ENCODE results near the gene MAGI3. TPM values are rescaled to one million over a fixed set of nuclear protein-coding genes. Genes with fewer than 3 reads are reported as not detected.

Gene MAGI3
- total and polyA plus RNA-seq, 2 of the 13 experiments (the other 11 are each of a cell fraction or from before 2014, with no cell fraction given), result 4.0 to 11.8 TPM

- H4K20me1 ChIP-seq (ENCODE audit: insufficient read depth, low read length), result no peaks in the 10 kb centered on the region
- H3K4me1 ChIP-seq (ENCODE audit: insufficient read depth, low read length), result no peaks in the 10 kb centered on the region
- TF ChIP-seq ATAD3A (CRISPR knock-in tag; IDR thresholded peaks at IDR 0.05), result no peak
- TF ChIP-seq ZNF605 (CRISPR knock-in tag; IDR thresholded peaks at IDR 0.05), result no peak
- TF ChIP-seq NFYC (CRISPR knock-in tag; IDR thresholded peaks at IDR 0.05), result no peak
- no peak for TF ChIP-seq ARID4A (CRISPR knock-in tag; IDR thresholded peaks at IDR 0.05; ENCODE audit: borderline replicate concordance)
- TF ChIP-seq SMARCC2 (IDR thresholded peaks at IDR 0.05), result no peak
- TF ChIP-seq MTA3 (CRISPR knock-in tag; IDR thresholded peaks at IDR 0.05), result no peak
- TF ChIP-seq CBX1 (IDR thresholded peaks at IDR 0.05; ENCODE audit: low read depth), result no peak
- no peak for TF ChIP-seq IKZF5 (CRISPR knock-in tag; IDR thresholded peaks at IDR 0.05)
- no peak overlapping the region for H2AFZ ChIP-seq (ENCODE audit: low read length)
- 98% methylated on average over 4 of the region's 4 CpGs for WGBS (ENCODE audit: low lambda C conversion rate)
- H3K27me3 ChIP-seq (ENCODE audit: control insufficient read depth in 1 of 2, insufficient read depth in 2 of 2, low read length in 2 of 2), result no peaks in the 10 kb centered on the region
- no peak overlapping the region for H3K4me2 ChIP-seq (ENCODE audit: low read depth, low read length)
- no peaks in the 10 kb centered on the region for H3K36me3 ChIP-seq (replicated peaks in 1 of 2; ENCODE audit: control insufficient read depth in 1 of 2, insufficient read depth in 2 of 2, low read length in 2 of 2)
- H3K27ac ChIP-seq (ENCODE audit: extremely low read length, insufficient read depth, low read length), result no peak overlapping the region
- H3K9ac ChIP-seq (ENCODE audit: insufficient read depth, low read depth, low read length), result no peak overlapping the region
- DNase-seq (ENCODE audit: low spot score), result no peak
- in situ Hi-C loops (cut with HindIII; ENCODE audit: extremely low pct_ligation_motif_present, low pct_unique_long_range_greater_than_20kb), result no loop called here
- peaks cover 18% of the 10 kb centered on the region for H3K9me3 ChIP-seq (ENCODE audit: low read length)
- intact Hi-C loops (cut with micrococcal nuclease; ENCODE audit: unreplicated experiment), result no loop called here
- ATAC-seq, result no peak
- CTCF ChIA-PET (ENCODE audit: low intra/inter-chr PET ratio, low total read pairs), result no interaction called here
- FAIRE-seq, result no peak
- no TSS peak for BruUV-seq (replicated peaks)
- no peak overlapping the region for H3K4me3 ChIP-seq (replicated peaks in 1 of 3; ENCODE audit: insufficient read depth in 1 of 3, low read depth in 2 of 3, low read length in 3 of 3)
- POLR2A ChIA-PET, result no interaction called here
- H3K79me2 ChIP-seq (ENCODE audit: insufficient read depth, low read length), result no peaks in the 10 kb centered on the region
Measured at GRCh38 chr1:113692824-113693431, 302.6 kb downstream of the MAGI3 start.
